K562 (cell line): ENCODE data around the gene RSBN1L. TPM values are rescaled to one million over a fixed set of nuclear protein-coding genes. Genes with fewer than 3 reads are reported as not detected.

Experiments
- AFF4 ChIP-seq: sonication (generic); formaldehyde crosslinking; IDR thresholded peaks from 2 replicates; pipeline ENCODE4 v1.8.0; 2023; ENCODE audit warnings: mild to moderate bottlenecking, missing genetic modification reagents
- ATF4 ChIP-seq: fragments of 450-650 bp; formaldehyde crosslinking; IDR thresholded peaks from 2 replicates; pipeline ENCODE4 v1.4.0; 2022; ENCODE audit warnings: mild to moderate bottlenecking, moderate library complexity
- BRCA1 ChIP-seq, 2 experiments: fragments of 450-650 bp in 1 of 2; sonication (generic) in 1 of 2; formaldehyde crosslinking in 1 of 2; IDR thresholded peaks; 2 replicates each; pipeline versions ENCODE4 v1.5.0 to v1.6.1; 2017 to 2020; ENCODE audit warnings: mild to moderate bottlenecking in 1 of 2, missing genetic modification reagents in 1 of 2
- DDX20 ChIP-seq: fragments of 450-650 bp; IDR thresholded peaks from 2 replicates; pipeline ENCODE4 v1.6.1; 2016; ENCODE audit warnings: missing genetic modification characterization, low read depth, mild to moderate bottlenecking, missing compliant biosample characterization, moderate library complexity
- GABPB2 ChIP-seq: fragments of 250-450 bp; sonication (Bioruptor Pico); conservative IDR thresholded peaks from 2 replicates; pipeline ENCODE4 v1.5.1; 2021; ENCODE audit warnings: mild to moderate bottlenecking
- HIVEP1 ChIP-seq: fragments of 250-450 bp; sonication (Bioruptor Pico); IDR thresholded peaks from 2 replicates; pipeline ENCODE4 v1.4.0; 2020; ENCODE audit warnings: mild to moderate bottlenecking
- MAFK ChIP-seq: IDR thresholded peaks from 2 replicates; pipeline ENCODE4 v1.6.1; 2011; ENCODE audit warnings: low read length, improper control_type of control experiment
- MED1 ChIP-seq: sonication (generic); formaldehyde crosslinking; IDR thresholded peaks from 2 replicates; pipeline ENCODE4 v1.8.1; 2023; ENCODE audit warnings: missing genetic modification reagents, borderline replicate concordance
- MYBL2 ChIP-seq, 2 experiments: fragments of 450-650 bp in 1 of 2; sonication (generic) in 1 of 2; formaldehyde crosslinking in 1 of 2; IDR thresholded peaks; 2 replicates each; pipeline versions ENCODE4 v1.6.1 to v1.8.1; 2017 to 2022; ENCODE audit warnings: borderline replicate concordance in 1 of 2, inconsistent platforms in 1 of 2, low read depth in 1 of 2, mild to moderate bottlenecking in 1 of 2, missing genetic modification reagents in 1 of 2, moderate library complexity in 1 of 2
- NONO ChIP-seq, 2 experiments: fragments of 200-400 bp in 1 of 2; fragments of 450-650 bp in 1 of 2; formaldehyde crosslinking in 1 of 2; IDR thresholded peaks; 2 replicates each; pipeline ENCODE4 v1.6.1; 2017; ENCODE audit warnings: low read depth in 2 of 2, mild to moderate bottlenecking in 2 of 2, moderate library complexity in 2 of 2, low read length in 1 of 2
- SFPQ ChIP-seq: fragments of 200-400 bp; formaldehyde crosslinking; IDR thresholded peaks from 2 replicates; pipeline ENCODE4 v1.6.1; 2017; ENCODE audit warnings: mild to moderate bottlenecking, low read depth, low read length, moderate library complexity
- ZBTB7A ChIP-seq: IDR thresholded peaks from 2 replicates; pipeline ENCODE4 v1.6.1; 2011; ENCODE audit warnings: low read depth, mild to moderate bottlenecking, low read length, moderate library complexity, borderline replicate concordance; ENCODE audit not compliant: control insufficient read depth
- ZNF133 ChIP-seq: fragments of 250-450 bp; sonication (Bioruptor Pico); IDR thresholded peaks from 2 replicates; pipeline ENCODE4 v1.4.0; 2020; ENCODE audit warnings: mild to moderate bottlenecking
- ZNF217 ChIP-seq: sonication (generic); formaldehyde crosslinking; IDR thresholded peaks from 2 replicates; pipeline ENCODE4 v1.8.0; 2022; ENCODE audit warnings: mild to moderate bottlenecking, missing genetic modification reagents
- ZNF280B ChIP-seq: fragments of 250-450 bp; sonication (Bioruptor Pico); IDR thresholded peaks from 2 replicates; pipeline ENCODE4 v1.5.1; 2021; ENCODE audit warnings: mild to moderate bottlenecking
- ZNF507 ChIP-seq: conservative IDR thresholded peaks from 2 replicates; pipeline ENCODE4 v1.6.1; 2017; ENCODE audit warnings: missing genetic modification characterization, missing compliant biosample characterization
- ZNF696 ChIP-seq: fragments of 250-450 bp; sonication (Bioruptor Pico); conservative IDR thresholded peaks from 2 replicates; pipeline ENCODE4 v1.4.0; 2020; ENCODE audit warnings: mild to moderate bottlenecking, moderate library complexity
- ZNF707 ChIP-seq: fragments of 250-450 bp; sonication (Bioruptor Pico); conservative IDR thresholded peaks from 2 replicates; pipeline ENCODE4 v1.8.0; 2022; ENCODE audit warnings: inconsistent platforms, mild to moderate bottlenecking, moderate library complexity
- ZNF79 ChIP-seq: fragments of 250-450 bp; sonication (Bioruptor Pico); IDR thresholded peaks from 2 replicates; pipeline ENCODE4 v1.4.0; 2020; ENCODE audit warnings: low read depth, mild to moderate bottlenecking, moderate library complexity
- polyA plus RNA-seq, 8 experiments: library from polyadenylated mRNA; depleted of rRNA in 4 of 8; stranded (reverse) in 5 of 8; unstranded in 3 of 8; fragments of >200 nt; fragmentation: Nextera tagmentation in 2 of 8; fragmentation: Illumina TruSeq in 1 of 8; extraction: Ambion mirVana in 2 of 8; extraction: Trizol in 1 of 8; gene quantifications; 2 replicates each; pipeline versions ENCODE4 v1.2.1 to v1.2.3, GENCODE V29; 2011 to 2014; ENCODE audit warnings: inconsistent platforms in 1 of 8, missing spikeins in 1 of 8
- total RNA-seq, 7 experiments: library from RNA; depleted of rRNA in 6 of 7; stranded (reverse); fragments of >200 nt in 6 of 7; fragmentation: Illumina TruSeq in 2 of 7; extraction: Trizol in 2 of 7; gene quantifications; 2 replicates each; pipeline versions ENCODE4 v1.2.1 to v1.2.3, GENCODE V29; 2011 to 2021; ENCODE audit warnings: low replicate concordance in 1 of 7

The RSBN1L gene
- total and polyA plus RNA-seq, 9 of the 15 experiments (the other 6 are each of a cell fraction or from before 2014, with no cell fraction given): 6.2 to 35.2 (median 20.1) TPM

GRCh38 chr7:77696057-77696642 is at the start of gene RSBN1L (continued):
- TF ChIP-seq AFF4 (CRISPR knock-in tag) (no peak), ZNF133 (no peak), NONO (IDR thresholded peaks at IDR 0.05; ENCODE audit: low read depth in 2 of 2, low read length in 1 of 2) (no peak), GABPB2 (CRISPR knock-in tag) (no peak), ZNF707 (CRISPR knock-in tag) (no peak), ZNF79 (CRISPR knock-in tag) (no peak), ZNF696 (no peak), HIVEP1 (no peak), MYBL2 (IDR thresholded peaks at IDR 0.05; ENCODE audit: low read depth) (no peak), MYBL2 (CRISPR knock-in tag; IDR thresholded peaks at IDR 0.05; ENCODE audit: borderline replicate concordance) (no peak), ATF4 (CRISPR knock-in tag) (no peak), BRCA1 (IDR thresholded peaks at IDR 0.05) (no peak), BRCA1 (CRISPR knock-in tag; IDR thresholded peaks at IDR 0.05) (no peak), ZNF217 (no peak), ZNF280B (0 out of 2 replicates have a peak, but pooled peaks have one; percentile 28), SFPQ (no peak), MED1 (CRISPR knock-in tag) (no peak), ZBTB7A (peak; percentile 97), ZNF507 (tag) (no peak), DDX20 (tag) (no peak), MAFK (no peak)
